Glutamatergic neuron (in vitro differentiated cells): ENCODE results near the gene PAK5. TPM values are rescaled to one million over a fixed set of nuclear protein-coding genes. Genes with fewer than 3 reads are reported as not detected.
A peak's percentile ranks its signal among the peaks of the same experiment; 100 is the strongest.

Experiments
- DNase-seq: peaks from one replicate; pipeline ENCODE4 v3.0.0; 2022
- H3K27ac Mint-ChIP-seq: one replicate; pipeline ENCODE4 v1.8.0; 2020; ENCODE audit warnings: mild to moderate bottlenecking, mixed read lengths, inconsistent platforms; ENCODE audit not compliant: unreplicated experiment
- H3K27me3 Mint-ChIP-seq: one replicate; pipeline ENCODE4 v1.8.0; 2020; ENCODE audit warnings: mild to moderate bottlenecking, moderate library complexity, mixed read lengths, inconsistent platforms; ENCODE audit not compliant: unreplicated experiment
- H3K36me3 Mint-ChIP-seq: one replicate; pipeline ENCODE4 v1.8.0; 2020; ENCODE audit warnings: mild to moderate bottlenecking, mixed read lengths, inconsistent platforms; ENCODE audit not compliant: unreplicated experiment
- H3K4me1 Mint-ChIP-seq: one replicate; pipeline ENCODE4 v1.8.0; 2020; ENCODE audit warnings: mild to moderate bottlenecking, low read depth, mixed read lengths, inconsistent platforms; ENCODE audit not compliant: unreplicated experiment
- H3K4me3 Mint-ChIP-seq: one replicate; pipeline ENCODE4 v1.8.0; 2020; ENCODE audit warnings: mild to moderate bottlenecking, mixed read lengths, inconsistent platforms; ENCODE audit not compliant: unreplicated experiment
- H3K9me3 Mint-ChIP-seq: one replicate; pipeline ENCODE4 v1.8.0; 2020; ENCODE audit warnings: mild to moderate bottlenecking, moderate library complexity, mixed read lengths, inconsistent platforms; ENCODE audit not compliant: unreplicated experiment
- total RNA-seq: library from RNA; stranded (reverse); fragmentation: NEBNext Ultra II Directional; extraction: Animal tissue kit (Norgen Biotek cat#: 25700); gene quantifications from one replicate; pipeline ENCODE4 v1.2.1, GENCODE V29; 2021; ENCODE audit not compliant: unreplicated experiment
- TF ChIP-seq, protein P1 (sequence below): fragments of 200-600 bp; sonication (generic); IDR thresholded peaks from one replicate; pipeline ENCODE4 v1.5.0; 2021; ENCODE audit not compliant: partially characterized antibody, unreplicated experiment

PAK5 gene
- total RNA-seq, 1 donor from 2014 or later, result 6.8 TPM

DNA sequence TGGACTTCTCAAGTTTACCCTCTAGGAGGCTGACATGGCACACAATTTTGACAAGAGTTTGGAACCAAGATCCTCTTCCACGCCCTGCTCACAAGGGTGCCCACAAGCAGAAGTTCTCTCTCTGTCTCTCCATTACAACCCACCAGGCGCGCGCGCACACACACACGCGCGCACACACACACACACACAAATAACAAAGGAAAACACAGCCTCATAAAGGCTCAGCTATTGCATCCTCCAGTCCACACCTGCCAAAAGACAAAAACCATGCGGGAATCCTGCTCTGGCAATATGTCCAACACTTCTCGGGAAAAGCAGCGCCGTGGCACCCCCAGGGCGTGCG lies 870 bp downstream of the PAK5 start:
- peaks cover 9% of the 10 kb centered on the region for H3K9me3 Mint-ChIP-seq
- no peaks in the 10 kb centered on the region for H3K4me1 Mint-ChIP-seq

DNA sequence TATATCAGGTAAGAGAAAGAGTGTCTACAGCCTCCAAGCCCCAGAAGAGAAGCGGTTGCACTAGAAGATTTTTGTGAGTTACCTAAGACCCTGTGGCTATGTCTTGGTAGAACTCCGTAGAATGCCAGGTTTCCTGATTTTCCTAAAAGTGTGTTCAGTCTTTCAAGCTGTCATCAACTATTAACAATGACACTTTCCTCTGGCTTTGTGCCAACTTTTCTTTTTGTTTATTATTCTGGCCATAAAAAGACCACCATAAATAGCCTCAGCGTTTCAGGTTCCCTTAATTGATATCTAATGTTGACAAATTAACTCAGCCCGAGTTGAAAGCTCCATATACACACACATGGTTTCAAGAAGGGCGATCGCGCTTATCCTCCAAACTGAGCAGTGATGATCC lies 1.2 kb downstream of the PAK5 start:
- DNase-seq, result no peak
- TF ChIP-seq, protein P1, sequence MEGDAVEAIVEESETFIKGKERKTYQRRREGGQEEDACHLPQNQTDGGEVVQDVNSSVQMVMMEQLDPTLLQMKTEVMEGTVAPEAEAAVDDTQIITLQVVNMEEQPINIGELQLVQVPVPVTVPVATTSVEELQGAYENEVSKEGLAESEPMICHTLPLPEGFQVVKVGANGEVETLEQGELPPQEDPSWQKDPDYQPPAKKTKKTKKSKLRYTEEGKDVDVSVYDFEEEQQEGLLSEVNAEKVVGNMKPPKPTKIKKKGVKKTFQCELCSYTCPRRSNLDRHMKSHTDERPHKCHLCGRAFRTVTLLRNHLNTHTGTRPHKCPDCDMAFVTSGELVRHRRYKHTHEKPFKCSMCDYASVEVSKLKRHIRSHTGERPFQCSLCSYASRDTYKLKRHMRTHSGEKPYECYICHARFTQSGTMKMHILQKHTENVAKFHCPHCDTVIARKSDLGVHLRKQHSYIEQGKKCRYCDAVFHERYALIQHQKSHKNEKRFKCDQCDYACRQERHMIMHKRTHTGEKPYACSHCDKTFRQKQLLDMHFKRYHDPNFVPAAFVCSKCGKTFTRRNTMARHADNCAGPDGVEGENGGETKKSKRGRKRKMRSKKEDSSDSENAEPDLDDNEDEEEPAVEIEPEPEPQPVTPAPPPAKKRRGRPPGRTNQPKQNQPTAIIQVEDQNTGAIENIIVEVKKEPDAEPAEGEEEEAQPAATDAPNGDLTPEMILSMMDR, result no peak

More for the DNA sequence above, 870 bp downstream of the PAK5 start:
- Mint-ChIP-seq H3K27me3 (peaks cover 3% of the 10 kb centered on the region), H3K36me3 (no peaks in the 10 kb centered on the region), H3K4me3 (peak overlapping the region; percentile 96), H3K27ac (peak overlapping the region; percentile 93)
- no peak for DNase-seq
- TF ChIP-seq, protein P1, result no peak

DNA sequence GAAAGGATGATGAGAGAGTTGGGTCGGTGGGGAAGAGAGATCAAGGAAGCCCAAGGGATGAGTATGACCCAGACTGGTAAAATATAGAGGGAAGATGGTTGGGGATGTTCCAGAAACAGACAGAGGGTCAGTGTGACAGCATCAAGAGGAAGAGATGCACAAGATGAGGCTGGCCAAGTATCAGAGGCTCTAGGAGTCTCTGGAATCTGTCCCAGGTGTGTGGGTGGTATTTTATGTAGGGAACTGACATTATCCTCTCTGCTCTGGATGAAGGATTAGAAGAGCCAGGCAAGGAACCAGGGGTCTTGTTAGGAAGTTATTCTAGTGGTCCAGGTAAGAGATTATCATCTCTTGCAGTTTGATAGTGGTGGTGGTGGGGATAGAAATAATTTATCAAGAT lies 3.6 kb downstream of the PAK5 start:
- no peak overlapping the region for H3K27ac Mint-ChIP-seq
- H3K27me3 Mint-ChIP-seq, result peaks cover 3% of the 10 kb centered on the region
- TF ChIP-seq, protein P1, result no peak
- no peaks in the 10 kb centered on the region for H3K36me3 Mint-ChIP-seq
- DNase-seq, result no peak
- H3K4me3 Mint-ChIP-seq, result no peak overlapping the region
- H3K4me1 Mint-ChIP-seq, result no peaks in the 10 kb centered on the region
- peaks cover 9% of the 10 kb centered on the region for H3K9me3 Mint-ChIP-seq

More for the DNA sequence above, 1.2 kb downstream of the PAK5 start:
- H3K4me1 Mint-ChIP-seq, result no peaks in the 10 kb centered on the region
- peak overlapping the region; percentile 93 for H3K27ac Mint-ChIP-seq
- H3K4me3 Mint-ChIP-seq, result peak overlapping the region; percentile 96
- H3K36me3 Mint-ChIP-seq, result no peaks in the 10 kb centered on the region
- H3K9me3 Mint-ChIP-seq, result peaks cover 9% of the 10 kb centered on the region
- peaks cover 3% of the 10 kb centered on the region for H3K27me3 Mint-ChIP-seq

DNA sequence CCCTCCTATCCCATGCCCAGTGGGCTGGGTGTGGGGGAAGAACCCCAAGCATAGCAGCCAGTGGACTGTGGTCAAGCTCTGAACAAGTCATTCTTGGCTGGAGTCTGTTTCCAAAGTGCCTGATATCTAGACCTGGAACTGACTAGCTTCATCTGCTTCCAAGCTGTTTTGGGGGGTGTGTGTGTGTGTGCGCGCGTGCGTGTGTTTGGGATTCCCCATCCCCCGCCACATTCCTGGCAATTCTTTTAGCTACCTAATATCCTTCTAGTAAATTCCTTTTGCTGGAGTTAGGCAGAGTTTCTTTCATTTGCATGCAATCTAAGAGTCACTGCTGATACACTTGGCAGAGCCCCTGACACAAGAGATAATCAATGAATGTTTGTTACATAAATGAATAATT lies 7.8 kb downstream of the PAK5 start:
- H3K27ac Mint-ChIP-seq, result no peak overlapping the region
- TF ChIP-seq, protein P1, result no peak
- H3K27me3 Mint-ChIP-seq, result no peaks in the 10 kb centered on the region
- DNase-seq, result no peak
- no peaks in the 10 kb centered on the region for H3K4me1 Mint-ChIP-seq
- H3K9me3 Mint-ChIP-seq, result peaks cover 2% of the 10 kb centered on the region
- no peaks in the 10 kb centered on the region for H3K36me3 Mint-ChIP-seq
- H3K4me3 Mint-ChIP-seq, result no peak overlapping the region

DNA sequence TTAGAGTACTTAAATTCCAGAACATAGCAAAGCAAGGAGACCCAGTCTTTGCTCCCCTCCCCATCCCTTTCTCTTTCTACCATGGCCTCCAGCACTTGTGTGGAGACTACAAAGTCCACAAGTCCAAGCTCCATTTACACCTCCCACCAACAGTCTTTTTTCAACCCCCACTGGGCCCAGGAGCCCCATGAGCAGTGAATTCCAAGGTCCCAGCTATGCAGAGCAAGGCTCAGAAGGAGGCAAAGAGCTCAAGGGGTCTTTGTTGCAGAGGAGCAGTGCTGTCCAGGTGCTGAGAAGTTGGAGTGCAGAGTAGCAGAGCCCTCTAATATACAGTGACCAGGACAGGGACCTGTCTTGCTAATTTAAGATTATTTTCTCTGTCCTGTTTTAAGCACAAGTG lies 9.0 kb downstream of the PAK5 start:
- no peaks in the 10 kb centered on the region for H3K9me3 Mint-ChIP-seq
- H3K4me1 Mint-ChIP-seq, result no peaks in the 10 kb centered on the region
- DNase-seq, result no peak
- no peaks in the 10 kb centered on the region for H3K27me3 Mint-ChIP-seq
- no peaks in the 10 kb centered on the region for H3K36me3 Mint-ChIP-seq
- no peak overlapping the region for H3K4me3 Mint-ChIP-seq
- TF ChIP-seq, protein P1, result no peak
- no peak overlapping the region for H3K27ac Mint-ChIP-seq
